Cardiac fibroblast (primary cell): Measurements from ENCODE around the gene HMCES.
"Not testable (repeated sequence)": the region's sequence is repeated elsewhere in the genome, so short reads cannot be mapped to it uniquely, and the experiment has no call there.

Experiments
- DNase-seq, 2 donors: peaks; one replicate each; pipeline versions ENCODE4 v3.0.0 to v3.0.0-alpha.2; 2010; ENCODE audit warnings: low read depth in 2 of 2
- H3K4me3 ChIP-seq, 2 donors: replicated peaks in 1 of 2; 1 replicate in 1 of 2; 2 replicates in 1 of 2; pipeline ENCODE4 v1.5.1; 2011; ENCODE audit warnings: low read depth in 2 of 2, low read length in 2 of 2, mild to moderate bottlenecking in 2 of 2, moderate library complexity in 1 of 2
- CTCF ChIP-seq: IDR thresholded peaks from one replicate; pipeline ENCODE4 v1.5.1; 2011; ENCODE audit warnings: low read depth, mild to moderate bottlenecking, low read length, inconsistent platforms

The HMCES gene

GRCh38 chr3:129326138-129326537, 47.5 kb downstream of the HMCES start:
- TF ChIP-seq CTCF = no peak
- H3K4me3 ChIP-seq = no peak overlapping the region
- no peak for DNase-seq

- TF ChIP-seq CTCF = no peak
- no peak for DNase-seq
Observed at GRCh38 chr3:129326595-129326994, 47.9 kb downstream of the HMCES start.

GRCh38 chr3:129327510-129327909, 48.8 kb downstream of the HMCES start:
- no peak for TF ChIP-seq CTCF
- no peak overlapping the region for H3K4me3 ChIP-seq
- DNase-seq = no peak

More at GRCh38 chr3:129326595-129326994, 47.9 kb downstream of the HMCES start:
- no peak overlapping the region for H3K4me3 ChIP-seq

GRCh38 chr3:129329858-129330257, 51.2 kb downstream of the HMCES start:
- H3K4me3 ChIP-seq = no peak overlapping the region
- DNase-seq = no peak
- no peak for TF ChIP-seq CTCF

- H3K4me3 ChIP-seq = no peak overlapping the region
- TF ChIP-seq CTCF = no peak
- DNase-seq = no peak
Observed at GRCh38 chr3:129330409-129330808, 51.7 kb downstream of the HMCES start.

GRCh38 chr3:129333891-129334290, 55.2 kb downstream of the HMCES start:
- DNase-seq = no peak
- H3K4me3 ChIP-seq = no peak overlapping the region
- TF ChIP-seq CTCF = no peak

- no peak for DNase-seq
- no peak overlapping the region for H3K4me3 ChIP-seq
- TF ChIP-seq CTCF = no peak
Observed at GRCh38 chr3:129336093-129336706, 57.5 kb downstream of the HMCES start.

GRCh38 chr3:129337719-129338118, 59.0 kb downstream of the HMCES start:
- DNase-seq, H3K4me3 ChIP-seq: not testable (repeated sequence)

GRCh38 chr3:129339186-129339585, 60.5 kb downstream of the HMCES start:
- DNase-seq, H3K4me3 ChIP-seq: not testable (repeated sequence)

GRCh38 chr3:129339833-129340232, 61.2 kb downstream of the HMCES start:
- DNase-seq = not testable (repeated sequence)

More at GRCh38 chr3:129339833-129340232, 61.2 kb downstream of the HMCES start:
- H3K4me3 ChIP-seq = not testable (repeated sequence)
